HEK293 (cell line): ENCODE measurements around the gene IPCEF1.

Experiments used
- CTCF ChIA-PET: fragments of 350-600 bp; formaldehyde crosslinking; extraction: SDS; loops from one replicate; lab custom pipeline; 2021; ENCODE audit warnings: antibody characterized with exemption; lab: Yijun Ruan, JAX
- POLR2A ChIA-PET: fragments of 300-600 bp; formaldehyde crosslinking; extraction: SDS; loops from one replicate; lab custom pipeline; 2020; ENCODE audit warnings: antibody characterized with exemption, inconsistent platforms; lab: Yijun Ruan, JAX
- H3K27ac ChIP-seq: fragments of 200-500 bp; sonication (Bioruptor generic); 2 replicates; pipeline ENCODE4 v1.5.1; 2014; ENCODE audit warnings: low read depth, low read length, control low read depth, inconsistent platforms; ENCODE audit errors: extremely low read depth
- H3K36me3 ChIP-seq, 2 experiments: fragments of 200-500 bp in 1 of 2; sonication (Bioruptor generic) in 1 of 2; 1 replicate in 1 of 2; 2 replicates in 1 of 2; pipeline ENCODE4 v1.5.1; 2014 to 2017; ENCODE audit warnings: inconsistent platforms in 2 of 2, low read length in 2 of 2; ENCODE audit not compliant: control insufficient read depth in 2 of 2, insufficient read depth in 1 of 2
- H3K4me1 ChIP-seq: fragments of 200-500 bp; sonication (Bioruptor generic); 2 replicates; pipeline ENCODE4 v1.5.1; 2014; ENCODE audit warnings: mild to moderate bottlenecking, low read length, inconsistent platforms; ENCODE audit not compliant: control insufficient read depth, insufficient read depth
- H3K4me3 ChIP-seq: 2 replicates; pipeline ENCODE4 v1.5.1; 2011; ENCODE audit warnings: low read depth, mild to moderate bottlenecking, control low read depth, low read length, moderate library complexity
- H3K9me3 ChIP-seq: fragments of 200-500 bp; sonication (Bioruptor generic); 2 replicates; pipeline ENCODE4 v1.5.1; 2014; ENCODE audit warnings: low read depth, low read length, inconsistent platforms; ENCODE audit not compliant: control insufficient read depth, insufficient read depth
- GLI2 ChIP-seq: fragments of 450-650 bp; formaldehyde crosslinking; IDR thresholded peaks from 2 replicates; pipeline ENCODE4; 2017; ENCODE audit warnings: missing biosample characterization, missing genetic modification characterization, low read depth, borderline replicate concordance
- HOXD13 ChIP-seq: sonication (generic); formaldehyde crosslinking; IDR thresholded peaks from 2 replicates; pipeline ENCODE4 v1.8.0; 2022; ENCODE audit warnings: missing genetic modification reagents, borderline replicate concordance
- KLF16 ChIP-seq: fragments of 450-650 bp; formaldehyde crosslinking; IDR thresholded peaks from 2 replicates; pipeline ENCODE4 v1.5.1; 2017; ENCODE audit warnings: missing biosample characterization, missing genetic modification characterization
- KLF8 ChIP-seq: fragments of 450-650 bp; formaldehyde crosslinking; IDR thresholded peaks from 2 replicates; pipeline ENCODE4 v1.5.1; 2016; ENCODE audit warnings: missing biosample characterization, missing genetic modification characterization
- MEIS1 ChIP-seq: sonication (generic); formaldehyde crosslinking; IDR thresholded peaks from 2 replicates; pipeline ENCODE4 v1.8.1; 2022; ENCODE audit warnings: missing genetic modification reagents, mild to moderate bottlenecking, borderline replicate concordance
- YY2 ChIP-seq: fragments of 450-650 bp; formaldehyde crosslinking; IDR thresholded peaks from 2 replicates; pipeline ENCODE4 v1.5.1; 2016; ENCODE audit warnings: missing biosample characterization, missing genetic modification characterization
- ZBTB21 ChIP-seq: fragments of 450-650 bp; formaldehyde crosslinking; IDR thresholded peaks from 2 replicates; pipeline ENCODE4 v1.5.1; 2017; ENCODE audit warnings: missing biosample characterization, missing genetic modification characterization
- ZNF146 ChIP-seq: fragments of 450-650 bp; formaldehyde crosslinking; IDR thresholded peaks from 2 replicates; pipeline ENCODE4 v1.5.1; 2016; ENCODE audit warnings: missing biosample characterization, missing genetic modification characterization
- ZNF157 ChIP-seq: fragments of 450-650 bp; formaldehyde crosslinking; IDR thresholded peaks from 2 replicates; pipeline ENCODE4 v1.5.1; 2016; ENCODE audit warnings: missing biosample characterization, missing genetic modification characterization
- ZNF184 ChIP-seq: fragments of 450-650 bp; IDR thresholded peaks from 2 replicates; pipeline ENCODE4 v1.5.1; 2018; ENCODE audit warnings: missing biosample characterization, mild to moderate bottlenecking, missing genetic modification characterization
- ZNF23 ChIP-seq: fragments of 450-650 bp; formaldehyde crosslinking; IDR thresholded peaks from 2 replicates; pipeline ENCODE4 v1.5.1; 2016; ENCODE audit warnings: missing biosample characterization, missing genetic modification characterization, borderline replicate concordance
- ZNF24 ChIP-seq: fragments of 450-650 bp; formaldehyde crosslinking; IDR thresholded peaks from 2 replicates; pipeline ENCODE4 v1.5.1; 2016; ENCODE audit warnings: missing biosample characterization, missing genetic modification characterization
- ZNF391 ChIP-seq: fragments of 450-650 bp; formaldehyde crosslinking; IDR thresholded peaks from 2 replicates; pipeline ENCODE4 v1.5.1; 2016; ENCODE audit warnings: low read depth, missing biosample characterization, missing genetic modification characterization, borderline replicate concordance
- ZNF416 ChIP-seq: fragments of 450-650 bp; formaldehyde crosslinking; IDR thresholded peaks from 2 replicates; pipeline ENCODE4 v1.5.1; 2016; ENCODE audit warnings: missing biosample characterization, missing genetic modification characterization
- ZNF510 ChIP-seq: fragments of 450-650 bp; formaldehyde crosslinking; IDR thresholded peaks from 2 replicates; pipeline ENCODE4 v1.5.1; 2018; ENCODE audit warnings: mild to moderate bottlenecking, missing genetic modification characterization, missing biosample characterization; ENCODE audit not compliant: insufficient replicate concordance
- ZNF600 ChIP-seq: fragments of 450-650 bp; formaldehyde crosslinking; IDR thresholded peaks from 2 replicates; pipeline ENCODE4 v1.5.1; 2016; ENCODE audit warnings: missing biosample characterization, missing genetic modification characterization
- ZNF76 ChIP-seq: fragments of 450-650 bp; formaldehyde crosslinking; IDR thresholded peaks from 2 replicates; pipeline ENCODE4; 2016; ENCODE audit warnings: low read depth, missing biosample characterization, missing genetic modification characterization, borderline replicate concordance
- TF ChIP-seq, protein P1 (sequence below): fragments of 450-650 bp; formaldehyde crosslinking; IDR thresholded peaks from 2 replicates; pipeline ENCODE4 v1.5.1; 2016; ENCODE audit warnings: missing biosample characterization, missing genetic modification characterization
- TF ChIP-seq, protein P2 (sequence below): fragments of 450-650 bp; formaldehyde crosslinking; IDR thresholded peaks from 2 replicates; pipeline ENCODE4 v1.5.1; 2016; ENCODE audit warnings: missing biosample characterization, missing genetic modification characterization
- TF ChIP-seq, protein P3 (sequence below): fragments of 450-650 bp; formaldehyde crosslinking; IDR thresholded peaks from 2 replicates; pipeline ENCODE4 v1.5.1; 2016; ENCODE audit warnings: missing biosample characterization, missing genetic modification characterization, borderline replicate concordance
- TF ChIP-seq, protein P4 (sequence below): IDR thresholded peaks from 2 replicates; pipeline ENCODE4 v1.6.1; 2011; ENCODE audit warnings: mild to moderate bottlenecking, low read depth, low read length, borderline replicate concordance
- TF ChIP-seq, protein P5 (sequence below): fragments of 450-650 bp; formaldehyde crosslinking; optimal IDR thresholded peaks from 2 replicates; pipeline ENCODE3; 2016; ENCODE audit warnings: missing biosample characterization, mild to moderate bottlenecking, missing genetic modification characterization

IPCEF1 gene

DNA sequence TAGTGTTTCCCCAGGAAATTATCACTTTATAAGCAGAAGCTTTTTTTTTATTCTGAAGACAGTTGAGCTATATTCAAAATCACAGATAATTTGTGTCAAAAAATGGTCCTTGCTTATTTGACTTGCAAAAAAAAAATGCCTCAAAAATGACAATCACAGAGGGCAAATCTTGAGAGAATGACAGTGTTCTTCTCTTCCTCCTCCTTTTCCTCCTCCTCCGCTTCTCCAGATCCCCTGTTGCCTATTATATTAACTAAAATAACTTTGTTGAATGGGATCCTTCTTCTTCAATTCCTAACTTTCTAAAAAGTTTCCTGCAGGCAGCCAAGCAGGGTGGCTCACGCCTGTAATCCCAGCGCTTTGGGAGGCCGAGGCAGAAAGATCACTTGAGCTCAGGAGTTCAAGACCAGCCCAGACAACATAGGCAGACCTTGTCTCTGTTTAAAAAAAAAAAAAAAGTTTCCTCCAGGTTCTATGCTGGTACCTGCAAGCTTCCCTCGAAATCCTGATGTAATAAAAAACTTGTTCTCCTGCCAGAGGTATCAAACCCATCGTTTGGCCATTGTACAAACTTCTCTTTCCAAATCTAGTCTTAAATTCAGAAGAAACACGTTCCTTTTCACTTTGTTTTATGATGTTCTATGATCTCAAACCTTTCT is 128.6 kb downstream of the IPCEF1 start:
- Histone ChIP-seq H3K9me3 (no peaks in the 10 kb centered on the region), H3K4me3 (no peak overlapping the region), H3K36me3 (no peaks in the 10 kb centered on the region), H3K27ac (no peak overlapping the region), H3K4me1 (no peaks in the 10 kb centered on the region)
- ChIA-PET CTCF (interaction anchor here (1.1 kb wide), 1 partner anchor 12 kb away, joined by 3 read pairs; no protein-coding TSS in a partner anchor), POLR2A (no interaction called here)
- no peak for TF ChIP-seq ZBTB21
- no peak for TF ChIP-seq KLF16 (tag by site-specific recombination)
- TF ChIP-seq, protein P1, sequence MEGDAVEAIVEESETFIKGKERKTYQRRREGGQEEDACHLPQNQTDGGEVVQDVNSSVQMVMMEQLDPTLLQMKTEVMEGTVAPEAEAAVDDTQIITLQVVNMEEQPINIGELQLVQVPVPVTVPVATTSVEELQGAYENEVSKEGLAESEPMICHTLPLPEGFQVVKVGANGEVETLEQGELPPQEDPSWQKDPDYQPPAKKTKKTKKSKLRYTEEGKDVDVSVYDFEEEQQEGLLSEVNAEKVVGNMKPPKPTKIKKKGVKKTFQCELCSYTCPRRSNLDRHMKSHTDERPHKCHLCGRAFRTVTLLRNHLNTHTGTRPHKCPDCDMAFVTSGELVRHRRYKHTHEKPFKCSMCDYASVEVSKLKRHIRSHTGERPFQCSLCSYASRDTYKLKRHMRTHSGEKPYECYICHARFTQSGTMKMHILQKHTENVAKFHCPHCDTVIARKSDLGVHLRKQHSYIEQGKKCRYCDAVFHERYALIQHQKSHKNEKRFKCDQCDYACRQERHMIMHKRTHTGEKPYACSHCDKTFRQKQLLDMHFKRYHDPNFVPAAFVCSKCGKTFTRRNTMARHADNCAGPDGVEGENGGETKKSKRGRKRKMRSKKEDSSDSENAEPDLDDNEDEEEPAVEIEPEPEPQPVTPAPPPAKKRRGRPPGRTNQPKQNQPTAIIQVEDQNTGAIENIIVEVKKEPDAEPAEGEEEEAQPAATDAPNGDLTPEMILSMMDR (tag by site-specific recombination), result no peak
- no peak for TF ChIP-seq ZNF391 (tag by site-specific recombination)
- no peak for TF ChIP-seq ZNF600 (tag by site-specific recombination)
- no peak for TF ChIP-seq MEIS1
- TF ChIP-seq ZNF416 (tag by site-specific recombination), result no peak
- TF ChIP-seq KLF8 (tag by site-specific recombination), result no peak
- TF ChIP-seq, protein P2, sequence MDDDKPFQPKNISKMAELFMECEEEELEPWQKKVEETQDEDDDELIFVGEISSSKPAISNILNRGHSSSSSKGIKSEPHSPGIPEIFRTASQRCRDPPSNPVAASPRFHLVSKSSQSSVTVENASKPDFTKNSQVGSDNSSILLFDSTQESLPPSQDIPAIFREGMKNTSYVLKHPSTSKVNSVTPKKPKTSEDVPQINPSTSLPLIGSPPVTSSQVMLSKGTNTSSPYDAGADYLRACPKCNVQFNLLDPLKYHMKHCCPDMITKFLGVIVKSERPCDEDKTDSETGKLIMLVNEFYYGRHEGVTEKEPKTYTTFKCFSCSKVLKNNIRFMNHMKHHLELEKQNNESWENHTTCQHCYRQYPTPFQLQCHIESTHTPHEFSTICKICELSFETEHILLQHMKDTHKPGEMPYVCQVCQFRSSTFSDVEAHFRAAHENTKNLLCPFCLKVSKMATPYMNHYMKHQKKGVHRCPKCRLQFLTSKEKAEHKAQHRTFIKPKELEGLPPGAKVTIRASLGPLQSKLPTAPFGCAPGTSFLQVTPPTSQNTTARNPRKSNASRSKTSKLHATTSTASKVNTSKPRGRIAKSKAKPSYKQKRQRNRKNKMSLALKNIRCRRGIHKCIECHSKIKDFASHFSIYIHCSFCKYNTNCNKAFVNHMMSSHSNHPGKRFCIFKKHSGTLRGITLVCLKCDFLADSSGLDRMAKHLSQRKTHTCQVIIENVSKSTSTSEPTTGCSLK (tag by site-specific recombination), result no peak
- TF ChIP-seq, protein P3, sequence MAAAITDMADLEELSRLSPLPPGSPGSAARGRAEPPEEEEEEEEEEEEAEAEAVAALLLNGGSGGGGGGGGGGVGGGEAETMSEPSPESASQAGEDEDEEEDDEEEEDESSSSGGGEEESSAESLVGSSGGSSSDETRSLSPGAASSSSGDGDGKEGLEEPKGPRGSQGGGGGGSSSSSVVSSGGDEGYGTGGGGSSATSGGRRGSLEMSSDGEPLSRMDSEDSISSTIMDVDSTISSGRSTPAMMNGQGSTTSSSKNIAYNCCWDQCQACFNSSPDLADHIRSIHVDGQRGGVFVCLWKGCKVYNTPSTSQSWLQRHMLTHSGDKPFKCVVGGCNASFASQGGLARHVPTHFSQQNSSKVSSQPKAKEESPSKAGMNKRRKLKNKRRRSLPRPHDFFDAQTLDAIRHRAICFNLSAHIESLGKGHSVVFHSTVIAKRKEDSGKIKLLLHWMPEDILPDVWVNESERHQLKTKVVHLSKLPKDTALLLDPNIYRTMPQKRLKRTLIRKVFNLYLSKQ (tag by site-specific recombination), result no peak
- TF ChIP-seq ZNF24 (tag by site-specific recombination), result no peak
- no peak for TF ChIP-seq ZNF184 (tag by site-specific recombination)
- no peak for TF ChIP-seq ZNF23 (tag by site-specific recombination)
- no peak for TF ChIP-seq YY2 (tag by site-specific recombination)

DNA sequence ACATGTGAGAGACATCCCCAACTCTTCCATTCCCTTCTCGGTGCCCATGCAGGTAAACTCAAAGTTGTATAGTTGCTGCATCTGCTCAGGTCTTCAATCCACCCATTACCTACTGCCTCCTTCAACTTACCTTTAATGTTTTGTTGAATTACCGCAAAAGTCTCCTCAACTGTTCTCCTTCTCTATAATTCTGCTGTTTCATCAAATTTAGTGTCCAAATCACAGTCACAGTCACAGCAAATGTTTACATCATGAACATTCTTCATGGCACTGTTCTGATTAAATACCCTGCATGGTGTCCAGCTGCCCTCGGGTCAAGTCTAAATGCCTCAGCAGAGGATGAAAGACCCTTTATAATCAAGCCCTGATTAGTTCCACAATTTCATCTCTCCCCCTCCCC is 130.1 kb downstream of the IPCEF1 start:
- H3K36me3 ChIP-seq, result no peaks in the 10 kb centered on the region
- ChIA-PET POLR2A (no interaction called here), CTCF (no interaction called here)
- no peak overlapping the region for H3K4me3 ChIP-seq
- no peaks in the 10 kb centered on the region for H3K9me3 ChIP-seq
- no peaks in the 10 kb centered on the region for H3K4me1 ChIP-seq
- TF ChIP-seq, protein P4, sequence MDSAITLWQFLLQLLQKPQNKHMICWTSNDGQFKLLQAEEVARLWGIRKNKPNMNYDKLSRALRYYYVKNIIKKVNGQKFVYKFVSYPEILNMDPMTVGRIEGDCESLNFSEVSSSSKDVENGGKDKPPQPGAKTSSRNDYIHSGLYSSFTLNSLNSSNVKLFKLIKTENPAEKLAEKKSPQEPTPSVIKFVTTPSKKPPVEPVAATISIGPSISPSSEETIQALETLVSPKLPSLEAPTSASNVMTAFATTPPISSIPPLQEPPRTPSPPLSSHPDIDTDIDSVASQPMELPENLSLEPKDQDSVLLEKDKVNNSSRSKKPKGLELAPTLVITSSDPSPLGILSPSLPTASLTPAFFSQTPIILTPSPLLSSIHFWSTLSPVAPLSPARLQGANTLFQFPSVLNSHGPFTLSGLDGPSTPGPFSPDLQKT, result no peak
- TF ChIP-seq, all 188 proteins: peak for 0
- H3K27ac ChIP-seq, result no peak overlapping the region

DNA sequence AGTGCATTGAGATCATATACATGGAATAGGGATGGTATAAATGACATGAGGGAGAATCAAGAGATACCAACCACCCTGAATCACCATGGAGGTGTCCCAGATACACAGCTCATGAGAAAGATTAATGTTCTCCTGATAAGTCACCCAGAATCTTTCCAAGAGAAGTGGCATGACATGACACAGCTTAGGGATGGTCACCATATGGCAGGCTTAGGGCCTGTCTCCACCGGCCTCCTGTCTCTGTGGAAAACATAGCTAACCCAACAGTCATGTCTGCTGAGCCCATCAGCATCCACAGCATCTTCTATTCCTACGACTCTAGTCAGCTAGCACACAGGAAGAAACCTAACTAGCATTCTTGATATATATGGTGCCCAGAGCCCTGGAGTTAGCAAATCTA is 133.3 kb downstream of the IPCEF1 start:
- H3K4me1 ChIP-seq, result no peaks in the 10 kb centered on the region
- CTCF ChIA-PET, result interaction anchor here (0.6 kb wide), 1 partner anchor 78 kb away, joined by 4 read pairs; no protein-coding TSS in a partner anchor
- no peak overlapping the region for H3K4me3 ChIP-seq
- POLR2A ChIA-PET, result no interaction called here
- H3K9me3 ChIP-seq, result no peaks in the 10 kb centered on the region
- no peak overlapping the region for H3K27ac ChIP-seq
- no peaks in the 10 kb centered on the region for H3K36me3 ChIP-seq
- TF ChIP-seq HOXD13 (CRISPR knock-in tag) (no peak), ZNF76 (tag by site-specific recombination) (no peak), GLI2 (tag by site-specific recombination) (no peak), ZNF510 (tag by site-specific recombination) (no peak), ZNF146 (tag by site-specific recombination) (no peak), ZNF157 (no peak)
- TF ChIP-seq, protein P5, sequence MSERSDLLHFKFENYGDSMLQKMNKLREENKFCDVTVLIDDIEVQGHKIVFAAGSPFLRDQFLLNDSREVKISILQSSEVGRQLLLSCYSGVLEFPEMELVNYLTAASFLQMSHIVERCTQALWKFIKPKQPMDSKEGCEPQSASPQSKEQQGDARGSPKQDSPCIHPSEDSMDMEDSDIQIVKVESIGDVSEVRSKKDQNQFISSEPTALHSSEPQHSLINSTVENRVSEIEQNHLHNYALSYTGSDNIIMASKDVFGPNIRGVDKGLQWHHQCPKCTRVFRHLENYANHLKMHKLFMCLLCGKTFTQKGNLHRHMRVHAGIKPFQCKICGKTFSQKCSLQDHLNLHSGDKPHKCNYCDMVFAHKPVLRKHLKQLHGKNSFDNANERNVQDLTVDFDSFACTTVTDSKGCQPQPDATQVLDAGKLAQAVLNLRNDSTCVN (tag by site-specific recombination), result no peak
- TF ChIP-seq, protein P4, result no peak
